ENCODE data around the gene FLT4.

- TF ChIP-seq, protein P1, sequence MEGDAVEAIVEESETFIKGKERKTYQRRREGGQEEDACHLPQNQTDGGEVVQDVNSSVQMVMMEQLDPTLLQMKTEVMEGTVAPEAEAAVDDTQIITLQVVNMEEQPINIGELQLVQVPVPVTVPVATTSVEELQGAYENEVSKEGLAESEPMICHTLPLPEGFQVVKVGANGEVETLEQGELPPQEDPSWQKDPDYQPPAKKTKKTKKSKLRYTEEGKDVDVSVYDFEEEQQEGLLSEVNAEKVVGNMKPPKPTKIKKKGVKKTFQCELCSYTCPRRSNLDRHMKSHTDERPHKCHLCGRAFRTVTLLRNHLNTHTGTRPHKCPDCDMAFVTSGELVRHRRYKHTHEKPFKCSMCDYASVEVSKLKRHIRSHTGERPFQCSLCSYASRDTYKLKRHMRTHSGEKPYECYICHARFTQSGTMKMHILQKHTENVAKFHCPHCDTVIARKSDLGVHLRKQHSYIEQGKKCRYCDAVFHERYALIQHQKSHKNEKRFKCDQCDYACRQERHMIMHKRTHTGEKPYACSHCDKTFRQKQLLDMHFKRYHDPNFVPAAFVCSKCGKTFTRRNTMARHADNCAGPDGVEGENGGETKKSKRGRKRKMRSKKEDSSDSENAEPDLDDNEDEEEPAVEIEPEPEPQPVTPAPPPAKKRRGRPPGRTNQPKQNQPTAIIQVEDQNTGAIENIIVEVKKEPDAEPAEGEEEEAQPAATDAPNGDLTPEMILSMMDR (IDR thresholded peaks at IDR 0.05; ENCODE audit: low read depth, low read length, missing input control), result no peak
- TF ChIP-seq MAX (IDR thresholded peaks at IDR 0.05), result no peak
- no peak for TF ChIP-seq RAD21 (IDR thresholded peaks at IDR 0.05)
- no peak for TF ChIP-seq REST (IDR thresholded peaks at IDR 0.05)
- no peak for TF ChIP-seq JUND (IDR thresholded peaks at IDR 0.05)
- TF ChIP-seq SP1 (IDR thresholded peaks at IDR 0.05), result no peak
- TF ChIP-seq EGR1 (IDR thresholded peaks at IDR 0.05; ENCODE audit: low read depth in 2 of 2), result no peak
- no peak for TF ChIP-seq TAF1 (conservative IDR thresholded peaks at IDR 0.05)
- TF ChIP-seq RXRA (IDR thresholded peaks at IDR 0.05), result no peak
- no peak for TF ChIP-seq GABPA (IDR thresholded peaks at IDR 0.05 in 1 of 2, conservative IDR thresholded peaks at IDR 0.05 in 1 of 2)
- TF ChIP-seq, protein P2, sequence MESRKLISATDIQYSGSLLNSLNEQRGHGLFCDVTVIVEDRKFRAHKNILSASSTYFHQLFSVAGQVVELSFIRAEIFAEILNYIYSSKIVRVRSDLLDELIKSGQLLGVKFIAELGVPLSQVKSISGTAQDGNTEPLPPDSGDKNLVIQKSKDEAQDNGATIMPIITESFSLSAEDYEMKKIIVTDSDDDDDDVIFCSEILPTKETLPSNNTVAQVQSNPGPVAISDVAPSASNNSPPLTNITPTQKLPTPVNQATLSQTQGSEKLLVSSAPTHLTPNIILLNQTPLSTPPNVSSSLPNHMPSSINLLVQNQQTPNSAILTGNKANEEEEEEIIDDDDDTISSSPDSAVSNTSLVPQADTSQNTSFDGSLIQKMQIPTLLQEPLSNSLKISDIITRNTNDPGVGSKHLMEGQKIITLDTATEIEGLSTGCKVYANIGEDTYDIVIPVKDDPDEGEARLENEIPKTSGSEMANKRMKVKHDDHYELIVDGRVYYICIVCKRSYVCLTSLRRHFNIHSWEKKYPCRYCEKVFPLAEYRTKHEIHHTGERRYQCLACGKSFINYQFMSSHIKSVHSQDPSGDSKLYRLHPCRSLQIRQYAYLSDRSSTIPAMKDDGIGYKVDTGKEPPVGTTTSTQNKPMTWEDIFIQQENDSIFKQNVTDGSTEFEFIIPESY (IDR thresholded peaks at IDR 0.05), result no peak
- TF ChIP-seq ATF3 (IDR thresholded peaks at IDR 0.05), result no peak
- no peak for TF ChIP-seq YY1 (IDR thresholded peaks at IDR 0.05)
- no peak for TF ChIP-seq FOXA2 (IDR thresholded peaks at IDR 0.05)
Measured at GRCh38 chr5:180619563-180619915, 29.9 kb downstream of the FLT4 start.

All from liver (tissue), 3 donors.